Left cardiac atrium (tissue), 4 donors: Measurements from ENCODE around the gene TMEM260. TPM values are rescaled to one million over a fixed set of nuclear protein-coding genes. Genes with fewer than 3 reads are reported as not detected.
"Not testable (repeated sequence)": the region's sequence is repeated elsewhere in the genome, so short reads cannot be mapped to it uniquely, and the experiment has no call there.

Experiments used
- ATAC-seq, 2 donors: fragments of 200-7000 bp; cut with Tn5 transposase; one replicate each; pipeline ENCODE4 v1.9.1; 2020; ENCODE audit warnings: mild to moderate bottlenecking in 2 of 2, moderate library complexity in 2 of 2
- DNase-seq: peaks from one replicate; pipeline ENCODE4 v3.0.0-alpha.2; 2020
- intact Hi-C, 2 donors: fragments of 100-400 bp; cut with DNase I; formaldehyde crosslinking; loops; one replicate each; pipeline versions ENCODE4 v1.14.1 to v1.15.1; 2022 to 2023
- total RNA-seq, 2 donors: library from RNA; stranded (reverse); fragmentation: NEBNext Ultra II Directional; extraction: Animal tissue kit (Norgen Biotek cat#: 25700); gene quantifications; one replicate each; pipeline ENCODE4 v1.2.1, GENCODE V29; 2021
- donor health status: DM: no; HTN: yes; CAD: no.
- donor health status: DM: no; HTN: yes; CAD: no; lungs with severe emphysema.
- donor health status: DM: yes; HTN: yes; CAD: no.
- donor health status: Dilated cardiomyopathy.

The TMEM260 gene
- total RNA-seq, 2 donors from 2014 or later = 5.1 to 8.8 TPM

GRCh38 chr14:56592746-56593544 lies 13.3 kb downstream of the TMEM260 start:
- intact Hi-C loops = no loop called here
- no peak for ATAC-seq
- DNase-seq = no peak

- ATAC-seq (no peak), DNase-seq (no peak)
- intact Hi-C loops = no loop called here
Observed at GRCh38 chr14:56594428-56594827, 14.8 kb downstream of the TMEM260 start.

- ATAC-seq (no peak), DNase-seq (no peak)
Observed at GRCh38 chr14:56598519-56598918, 18.9 kb downstream of the TMEM260 start.

GRCh38 chr14:56603648-56604047 lies 24.1 kb downstream of the TMEM260 start:
- ATAC-seq = no peak
- intact Hi-C loops = no loop called here
- DNase-seq = no peak

More at GRCh38 chr14:56598519-56598918, 18.9 kb downstream of the TMEM260 start:
- intact Hi-C loops = no loop called here

- intact Hi-C loops = no loop called here
- no peak for DNase-seq
- no peak for ATAC-seq
Observed at GRCh38 chr14:56608689-56609088, 29.1 kb downstream of the TMEM260 start.

- ATAC-seq, intact Hi-C loops, DNase-seq: not testable (repeated sequence)
Observed at GRCh38 chr14:56611663-56612062, 32.1 kb downstream of the TMEM260 start.

- ATAC-seq (no peak), DNase-seq (no peak)
- intact Hi-C loops = no loop called here
Observed at GRCh38 chr14:56617084-56617483, 37.5 kb downstream of the TMEM260 start.

- intact Hi-C loops = no loop called here
- ATAC-seq (no peak), DNase-seq (no peak)
Observed at GRCh38 chr14:56630707-56631106, 51.1 kb downstream of the TMEM260 start.

GRCh38 chr14:56632195-56632594 lies 52.6 kb downstream of the TMEM260 start:
- no peak for DNase-seq
- intact Hi-C loops = no loop called here
- ATAC-seq = no peak

- ATAC-seq = no peak
Observed at GRCh38 chr14:56633544-56633943, 53.9 kb downstream of the TMEM260 start.

GRCh38 chr14:56635041-56635440 lies 55.4 kb downstream of the TMEM260 start:
- ATAC-seq (no peak), DNase-seq (no peak)
- intact Hi-C loops = no loop called here

More at GRCh38 chr14:56633544-56633943, 53.9 kb downstream of the TMEM260 start:
- DNase-seq = no peak
- intact Hi-C loops = no loop called here

- ATAC-seq = no peak
- DNase-seq = no peak
- intact Hi-C loops = no loop called here
Observed at GRCh38 chr14:56647493-56647892, 67.9 kb downstream of the TMEM260 start.

- DNase-seq (no peak), ATAC-seq (no peak)
- intact Hi-C loops = no loop called here
Observed at GRCh38 chr14:56648508-56649301, 69.1 kb downstream of the TMEM260 start.

- intact Hi-C loops = no loop called here
- no peak for DNase-seq
- ATAC-seq = no peak
Observed at GRCh38 chr14:56649382-56649781, 69.8 kb downstream of the TMEM260 start.

- DNase-seq (peak; percentile 23), ATAC-seq (peak; percentile 56 to 72)
- intact Hi-C loops = no loop called here
Observed at GRCh38 chr14:56650048-56650447, 70.5 kb downstream of the TMEM260 start.

GRCh38 chr14:56650979-56651378 lies 71.4 kb downstream of the TMEM260 start:
- DNase-seq = no peak
- intact Hi-C loops = no loop called here
- no peak for ATAC-seq

- no peak for DNase-seq
- intact Hi-C loops = no loop called here
- ATAC-seq = no peak
Observed at GRCh38 chr14:56657604-56658003, 78.0 kb downstream of the TMEM260 start.

GRCh38 chr14:56659378-56659777 lies 79.8 kb downstream of the TMEM260 start:
- intact Hi-C loops = no loop called here
- ATAC-seq (no peak), DNase-seq (no peak)

- ATAC-seq (peak in 1 of 2 donors; percentile 32), DNase-seq (no peak)
- intact Hi-C loops = no loop called here
Observed at GRCh38 chr14:56659964-56660551, 80.5 kb downstream of the TMEM260 start.
